Mucosa of descending colon (tissue), 3 donors: ENCODE data around the gene RASSF5. TPM values are rescaled to one million over a fixed set of nuclear protein-coding genes. Genes with fewer than 3 reads are reported as not detected.

Experiments used
- ATAC-seq: fragments of 200-7000 bp; cut with Tn5 transposase; one replicate; pipeline ENCODE4 v1.9.1; 2020; ENCODE audit warnings: mild to moderate bottlenecking, moderate library complexity
- DNase-seq, 3 donors: peaks; one replicate each; pipeline ENCODE4 v3.0.0-alpha.2; 2020
- H3K36me3 ChIP-seq: fragments of 200-600 bp; one replicate; pipeline ENCODE4 v1.8.0; 2021; ENCODE audit warnings: low read depth, mild to moderate bottlenecking
- H3K4me1 ChIP-seq: fragments of 200-600 bp; one replicate; pipeline ENCODE4 v1.8.0; 2021; ENCODE audit warnings: low read depth, mild to moderate bottlenecking
- H3K4me3 ChIP-seq: fragments of 200-600 bp; one replicate; pipeline ENCODE4 v1.8.0; 2021; ENCODE audit warnings: mild to moderate bottlenecking
- H3K9me3 ChIP-seq: fragments of 200-600 bp; one replicate; pipeline ENCODE4 v1.8.0; 2021; ENCODE audit warnings: mild to moderate bottlenecking
- intact Hi-C, 2 donors: fragments of 100-400 bp; cut with DNase I in 1 of 2; cut with micrococcal nuclease in 1 of 2; formaldehyde crosslinking; loops; one replicate each; pipeline versions ENCODE4 v1.11.0 to v1.11.1; 2022; cut with DNase I, micrococcal nuclease
- total RNA-seq, 3 donors: library from RNA; stranded (reverse); fragmentation: NEBNext Ultra II Directional in 2 of 3; extraction: Animal tissue kit (Norgen Biotek cat#: 25700) in 2 of 3; gene quantifications; one replicate each; pipeline versions ENCODE4 v1.2.1 to v1.2.4, GENCODE V29; 2021 to 2023
- TF ChIP-seq, protein P1 (sequence below): fragments of 200-600 bp; IDR thresholded peaks from one replicate; pipeline ENCODE4 v1.8.0; 2022; ENCODE audit warnings: antibody characterized with exemption, mild to moderate bottlenecking
- donor health status: DM: no; HTN: no; CAD: no; lungs with moderate emphysema.
- donor health status: DM: no; HTN: no; CAD: no.
- donor health status: DM: no; HTN: yes; CAD: no.

Gene RASSF5
- total RNA-seq, 3 donors from 2014 or later, result 5.3 to 7.6 (median 5.8) TPM

GRCh38 chr1:206498685-206499084, 8.6 kb upstream of the RASSF5 start:
- TF ChIP-seq, protein P1, sequence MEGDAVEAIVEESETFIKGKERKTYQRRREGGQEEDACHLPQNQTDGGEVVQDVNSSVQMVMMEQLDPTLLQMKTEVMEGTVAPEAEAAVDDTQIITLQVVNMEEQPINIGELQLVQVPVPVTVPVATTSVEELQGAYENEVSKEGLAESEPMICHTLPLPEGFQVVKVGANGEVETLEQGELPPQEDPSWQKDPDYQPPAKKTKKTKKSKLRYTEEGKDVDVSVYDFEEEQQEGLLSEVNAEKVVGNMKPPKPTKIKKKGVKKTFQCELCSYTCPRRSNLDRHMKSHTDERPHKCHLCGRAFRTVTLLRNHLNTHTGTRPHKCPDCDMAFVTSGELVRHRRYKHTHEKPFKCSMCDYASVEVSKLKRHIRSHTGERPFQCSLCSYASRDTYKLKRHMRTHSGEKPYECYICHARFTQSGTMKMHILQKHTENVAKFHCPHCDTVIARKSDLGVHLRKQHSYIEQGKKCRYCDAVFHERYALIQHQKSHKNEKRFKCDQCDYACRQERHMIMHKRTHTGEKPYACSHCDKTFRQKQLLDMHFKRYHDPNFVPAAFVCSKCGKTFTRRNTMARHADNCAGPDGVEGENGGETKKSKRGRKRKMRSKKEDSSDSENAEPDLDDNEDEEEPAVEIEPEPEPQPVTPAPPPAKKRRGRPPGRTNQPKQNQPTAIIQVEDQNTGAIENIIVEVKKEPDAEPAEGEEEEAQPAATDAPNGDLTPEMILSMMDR, result no peak
- DNase-seq, result no peak
- Histone ChIP-seq H3K36me3 (no peaks in the 10 kb centered on the region), H3K9me3 (no peaks in the 10 kb centered on the region), H3K4me3 (no peak overlapping the region), H3K4me1 (peaks cover 3% of the 10 kb centered on the region)
- ATAC-seq, result no peak
- intact Hi-C loops, result no loop called here

GRCh38 chr1:206500046-206500445, 7.3 kb upstream of the RASSF5 start:
- intact Hi-C loops, result no loop called here
- Histone ChIP-seq H3K9me3 (no peaks in the 10 kb centered on the region), H3K4me3 (no peak overlapping the region), H3K4me1 (peaks cover 3% of the 10 kb centered on the region), H3K36me3 (no peaks in the 10 kb centered on the region)
- no peak for ATAC-seq
- peak in 1 of 3 donors; percentile 6 for DNase-seq
- TF ChIP-seq, protein P1, result no peak

DNA sequence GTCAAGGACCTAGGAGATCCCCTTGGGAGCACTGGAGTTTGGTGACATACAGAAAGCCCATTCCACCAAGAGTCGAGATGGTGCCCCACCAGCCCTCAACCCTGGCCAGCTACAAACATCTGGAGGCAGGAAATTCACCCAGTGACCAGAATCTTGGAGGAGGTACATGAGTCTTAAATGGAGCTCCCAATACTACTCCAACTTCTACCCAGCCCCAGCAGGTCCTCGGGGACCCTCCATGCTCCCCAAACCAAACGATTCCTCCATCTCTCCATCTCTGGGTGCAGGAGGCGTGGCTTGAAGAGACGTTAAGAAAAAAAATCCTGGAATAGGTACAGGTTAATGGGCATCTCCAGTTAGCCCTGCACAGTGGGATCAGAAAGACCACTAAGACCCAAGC, 5.5 kb upstream of the RASSF5 start:
- H3K9me3 ChIP-seq, result no peaks in the 10 kb centered on the region
- DNase-seq (peak in 1 of 3 donors; percentile 7), ATAC-seq (no peak)
- TF ChIP-seq, protein P1, result no peak
- no peaks in the 10 kb centered on the region for H3K4me1 ChIP-seq
- H3K36me3 ChIP-seq, result no peaks in the 10 kb centered on the region
- H3K4me3 ChIP-seq, result no peak overlapping the region
- intact Hi-C loops, result no loop called here

GRCh38 chr1:206502403-206502802, 4.9 kb upstream of the RASSF5 start:
- H3K4me1 ChIP-seq, result no peaks in the 10 kb centered on the region
- H3K9me3 ChIP-seq, result no peaks in the 10 kb centered on the region
- intact Hi-C loops, result no loop called here
- ATAC-seq (no peak), DNase-seq (no peak)
- H3K4me3 ChIP-seq, result no peak overlapping the region
- TF ChIP-seq, protein P1, result no peak
- H3K36me3 ChIP-seq, result no peaks in the 10 kb centered on the region

DNA sequence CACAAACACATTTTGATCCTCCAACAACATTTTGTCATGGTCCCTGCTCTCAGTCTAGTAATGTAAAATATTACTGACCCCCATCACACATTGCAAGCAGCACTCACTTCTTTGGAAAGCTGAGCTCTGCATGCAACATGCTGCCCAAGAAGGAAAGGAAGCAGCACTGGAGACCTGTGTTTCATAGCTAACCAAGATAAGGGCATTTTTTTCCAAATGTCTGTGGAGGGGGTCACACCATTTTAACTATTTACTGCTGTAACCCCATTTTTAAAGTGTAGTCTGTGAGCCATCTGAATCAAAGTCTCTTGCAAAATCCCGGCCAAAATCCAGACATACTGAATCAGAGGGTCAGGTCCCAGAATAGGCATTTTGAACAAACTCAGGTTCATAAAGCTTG, 4.5 kb upstream of the RASSF5 start:
- H3K36me3 ChIP-seq, result no peaks in the 10 kb centered on the region
- H3K4me3 ChIP-seq, result no peak overlapping the region
- H3K4me1 ChIP-seq, result peaks cover under 1% of the 10 kb centered on the region
- intact Hi-C loops, result no loop called here
- ATAC-seq, result no peak
- H3K9me3 ChIP-seq, result no peaks in the 10 kb centered on the region
- DNase-seq, result no peak
- TF ChIP-seq, protein P1, result no peak
